Measurements from ENCODE around the gene CD300LF. TPM values are rescaled to one million over a fixed set of nuclear protein-coding genes. Genes with fewer than 3 reads are reported as not detected.

The CD300LF gene
- total and polyA plus RNA-seq, 10 of the 15 experiments (the other 5 are each of a cell fraction or from before 2014, with no cell fraction given): 0.15 TPM; not detected in 9

GRCh38 chr17:74761419-74761818 lies 48.7 kb upstream of the CD300LF start:
- DNase-seq (ENCODE audit: low read depth, low spot score) (no peak), ATAC-seq (no peak), FAIRE-seq (no peak)
- no TSS peak for BruUV-seq (replicated peaks)
- TF ChIP-seq, protein P1, sequence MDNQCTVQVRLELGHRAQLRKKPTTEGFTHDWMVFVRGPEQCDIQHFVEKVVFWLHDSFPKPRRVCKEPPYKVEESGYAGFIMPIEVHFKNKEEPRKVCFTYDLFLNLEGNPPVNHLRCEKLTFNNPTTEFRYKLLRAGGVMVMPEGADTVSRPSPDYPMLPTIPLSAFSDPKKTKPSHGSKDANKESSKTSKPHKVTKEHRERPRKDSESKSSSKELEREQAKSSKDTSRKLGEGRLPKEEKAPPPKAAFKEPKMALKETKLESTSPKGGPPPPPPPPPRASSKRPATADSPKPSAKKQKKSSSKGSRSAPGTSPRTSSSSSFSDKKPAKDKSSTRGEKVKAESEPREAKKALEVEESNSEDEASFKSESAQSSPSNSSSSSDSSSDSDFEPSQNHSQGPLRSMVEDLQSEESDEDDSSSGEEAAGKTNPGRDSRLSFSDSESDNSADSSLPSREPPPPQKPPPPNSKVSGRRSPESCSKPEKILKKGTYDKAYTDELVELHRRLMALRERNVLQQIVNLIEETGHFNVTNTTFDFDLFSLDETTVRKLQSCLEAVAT (IDR thresholded peaks at IDR 0.05): no peak
- no peak for TF ChIP-seq CREM (IDR thresholded peaks at IDR 0.05; ENCODE audit: low read depth)
- TF ChIP-seq FOS (IDR thresholded peaks at IDR 0.05; ENCODE audit: borderline replicate concordance, extremely low read depth, insufficient read length): no peak
- no peak for TF ChIP-seq EZH2 (IDR thresholded peaks at IDR 0.05; ENCODE audit: borderline replicate concordance, control insufficient read depth, low read depth, low read length)
- no peak for TF ChIP-seq ZZZ3 (IDR thresholded peaks at IDR 0.05; ENCODE audit: control insufficient read depth, insufficient read length, low read depth)
- TF ChIP-seq SPI1 (IDR thresholded peaks at IDR 0.05; ENCODE audit: borderline replicate concordance, insufficient read depth, low read depth, low read length): no peak
- no peak for TF ChIP-seq IKZF1 (conservative IDR thresholded peaks at IDR 0.05)
- no peak for TF ChIP-seq SRF (IDR thresholded peaks at IDR 0.05; ENCODE audit: low read depth in 2 of 2, low read length in 2 of 2)
- TF ChIP-seq POU2F2 (IDR thresholded peaks at IDR 0.05; ENCODE audit: borderline replicate concordance, low read depth, low read length): no peak
- no peak for TF ChIP-seq SREBF1 (IDR thresholded peaks at IDR 0.05; ENCODE audit: low read length)
- TF ChIP-seq, protein P2, sequence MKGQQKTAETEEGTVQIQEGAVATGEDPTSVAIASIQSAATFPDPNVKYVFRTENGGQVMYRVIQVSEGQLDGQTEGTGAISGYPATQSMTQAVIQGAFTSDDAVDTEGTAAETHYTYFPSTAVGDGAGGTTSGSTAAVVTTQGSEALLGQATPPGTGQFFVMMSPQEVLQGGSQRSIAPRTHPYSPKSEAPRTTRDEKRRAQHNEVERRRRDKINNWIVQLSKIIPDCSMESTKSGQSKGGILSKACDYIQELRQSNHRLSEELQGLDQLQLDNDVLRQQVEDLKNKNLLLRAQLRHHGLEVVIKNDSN (IDR thresholded peaks at IDR 0.05; ENCODE audit: borderline replicate concordance, extremely low read length, insufficient read depth, low read depth, low read length): no peak
- WGBS (ENCODE audit: insufficient coverage, insufficient replicate concordance, low lambda C conversion rate, missing lambda C conversion rate): 52% methylated on average over 5 of the region's 5 CpGs
- no peak overlapping the region for H3K27ac ChIP-seq (ENCODE audit: control insufficient read depth, insufficient read depth)
- peaks cover 8% of the 10 kb centered on the region for H3K79me2 ChIP-seq (ENCODE audit: control insufficient read depth, insufficient read depth, low read length)
- H4K20me1 ChIP-seq (ENCODE audit: control insufficient read depth, insufficient read depth): no peaks in the 10 kb centered on the region
- RAD21 ChIA-PET (ENCODE audit: unreplicated experiment): no interaction called here
- H3K4me1 ChIP-seq (ENCODE audit: control insufficient read depth, insufficient read depth, low read length): peaks cover 21% of the 10 kb centered on the region
- H2AFZ ChIP-seq (ENCODE audit: control insufficient read depth, low read depth, low read length): no peak overlapping the region
- in situ Hi-C loops (cut with MboI) (no loop called here), intact Hi-C loops (cut with micrococcal nuclease; ENCODE audit: unreplicated experiment) (no loop called here)
- no peak overlapping the region for H3K4me3 ChIP-seq
- no peaks in the 10 kb centered on the region for H3K9me3 ChIP-seq (replicated peaks; ENCODE audit: control insufficient read depth, insufficient read depth, low read length)
- SMC1A ChIA-PET (ENCODE audit: uncharacterized antibody, unreplicated experiment): no interaction called here
- CTCF ChIA-PET: interaction anchor here (1.3 to 5.2 kb wide), 3 partner anchors 9 to 24 kb away, joined by 5 to 20 read pairs (median 20); partner anchors contain the start of gene RAB37
- POLR2A ChIA-PET: no interaction called here
- no peak overlapping the region for H3K4me2 ChIP-seq (ENCODE audit: control insufficient read depth, insufficient read depth)
- H3K36me3 ChIP-seq (ENCODE audit: control insufficient read depth in 2 of 2, insufficient read depth in 2 of 2, low read length in 1 of 2): peaks cover 0 to 2% of the 10 kb centered on the region in 2 experiments; a peak in 2 of 4 replicates
- H3K9ac ChIP-seq (ENCODE audit: control insufficient read depth, insufficient read depth, low read length): no peak overlapping the region
- H3K27me3 ChIP-seq (replicated peaks in 1 of 2; ENCODE audit: control insufficient read depth in 2 of 2, insufficient read depth in 2 of 2, low read length in 1 of 2): no peaks in the 10 kb centered on the region
